Testis (tissue), 2 donors: ENCODE results near the gene RGS6.

Source experiments
- POLR2A ChIP-seq: fragments of 450-650 bp; IDR thresholded peaks from one replicate; pipeline ENCODE4 v1.6.1; 2017; ENCODE audit warnings: antibody characterized with exemption, mild to moderate bottlenecking, moderate library complexity
- TF ChIP-seq, protein P1 (sequence below), 3 experiments: fragments of 450-650 bp in 2 of 3; fragments of 200-600 bp in 1 of 3; sonication (generic) in 1 of 3; IDR thresholded peaks; one replicate each; pipeline ENCODE4 v1.5.1; 2016 to 2019; ENCODE audit warnings: antibody characterized with exemption in 3 of 3, mild to moderate bottlenecking in 2 of 3, moderate library complexity in 1 of 3

DNA sequence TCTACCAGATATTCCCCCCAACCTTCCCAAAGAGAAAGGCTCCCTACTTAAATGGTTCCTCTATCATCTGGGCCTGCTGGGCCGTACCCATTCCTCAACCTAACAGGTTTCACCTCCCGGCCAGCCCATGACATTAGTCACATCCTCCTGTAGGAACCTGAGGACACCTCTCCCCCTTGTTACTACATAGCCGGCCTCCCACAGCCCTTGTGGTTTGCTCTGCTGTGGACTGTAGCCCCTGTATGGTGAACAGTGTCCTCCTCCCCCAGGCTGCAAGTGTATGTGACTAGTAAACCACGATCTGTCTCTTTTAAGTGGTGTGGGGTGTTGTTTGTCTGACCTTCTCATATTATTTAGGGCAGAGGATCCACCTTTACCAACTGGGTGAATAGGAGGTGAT, 371.7 kb downstream of the RGS6 start:
- TF ChIP-seq, protein P1, sequence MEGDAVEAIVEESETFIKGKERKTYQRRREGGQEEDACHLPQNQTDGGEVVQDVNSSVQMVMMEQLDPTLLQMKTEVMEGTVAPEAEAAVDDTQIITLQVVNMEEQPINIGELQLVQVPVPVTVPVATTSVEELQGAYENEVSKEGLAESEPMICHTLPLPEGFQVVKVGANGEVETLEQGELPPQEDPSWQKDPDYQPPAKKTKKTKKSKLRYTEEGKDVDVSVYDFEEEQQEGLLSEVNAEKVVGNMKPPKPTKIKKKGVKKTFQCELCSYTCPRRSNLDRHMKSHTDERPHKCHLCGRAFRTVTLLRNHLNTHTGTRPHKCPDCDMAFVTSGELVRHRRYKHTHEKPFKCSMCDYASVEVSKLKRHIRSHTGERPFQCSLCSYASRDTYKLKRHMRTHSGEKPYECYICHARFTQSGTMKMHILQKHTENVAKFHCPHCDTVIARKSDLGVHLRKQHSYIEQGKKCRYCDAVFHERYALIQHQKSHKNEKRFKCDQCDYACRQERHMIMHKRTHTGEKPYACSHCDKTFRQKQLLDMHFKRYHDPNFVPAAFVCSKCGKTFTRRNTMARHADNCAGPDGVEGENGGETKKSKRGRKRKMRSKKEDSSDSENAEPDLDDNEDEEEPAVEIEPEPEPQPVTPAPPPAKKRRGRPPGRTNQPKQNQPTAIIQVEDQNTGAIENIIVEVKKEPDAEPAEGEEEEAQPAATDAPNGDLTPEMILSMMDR (IDR thresholded peaks at IDR 0.05), result no peak
- TF ChIP-seq POLR2A, result no peak
